Measurements from ENCODE around the gene SUSD6.

GRCh38 chr14:69712599-69713088 lies 101.2 kb downstream of the SUSD6 start:
- TF ChIP-seq CTCF (IDR thresholded peaks at IDR 0.05; ENCODE audit: low read depth, low read length, missing input control) (no peak), TAF1 (conservative IDR thresholded peaks at IDR 0.05) (no peak), EGR1 (IDR thresholded peaks at IDR 0.05; ENCODE audit: low read depth in 2 of 2) (no peak)

Data from liver (tissue), 3 donors.